T-helper 1 cell treated with Interleukin-12 subunit alpha and Interleukin-12 subunit beta and Interleukin-4 antibody, amounts not matched to agents 30 μg/mL and 1 μg/mL, for 36 hours (primary cell): Measurements from ENCODE around the gene VPS35.
"Not testable (repeated sequence)": the region's sequence is repeated elsewhere in the genome, so short reads cannot be mapped to it uniquely, and the experiment has no call there.

ENCODE experiments used
- H3K27ac Mint-ChIP-seq: one replicate; pipeline ENCODE4 v1.8.0; 2021; ENCODE audit warnings: mild to moderate bottlenecking, mixed read lengths
- H3K27me3 Mint-ChIP-seq: one replicate; pipeline ENCODE4 v1.8.0; 2021; ENCODE audit warnings: low read depth, mixed read lengths
- H3K36me3 Mint-ChIP-seq: one replicate; pipeline ENCODE4 v1.8.0; 2021; ENCODE audit warnings: low read depth, mixed read lengths
- H3K4me1 Mint-ChIP-seq: one replicate; pipeline ENCODE4 v1.8.0; 2021; ENCODE audit warnings: low read depth, mixed read lengths
- H3K4me3 Mint-ChIP-seq: one replicate; pipeline ENCODE4 v1.8.0; 2021; ENCODE audit warnings: mild to moderate bottlenecking, moderate library complexity, mixed read lengths
- H3K9me3 Mint-ChIP-seq: one replicate; pipeline ENCODE4 v1.8.0; 2021; ENCODE audit warnings: mixed read lengths

VPS35 gene

GRCh38 chr16:46658925-46659324 is 30.1 kb downstream of the VPS35 start:
- peaks cover 26% of the 10 kb centered on the region for H3K36me3 Mint-ChIP-seq
- H3K27ac Mint-ChIP-seq: peak overlapping the region; percentile 66
- peaks cover 13% of the 10 kb centered on the region for H3K4me1 Mint-ChIP-seq
- no peaks in the 10 kb centered on the region for H3K27me3 Mint-ChIP-seq
- H3K4me3 Mint-ChIP-seq: no peak overlapping the region
- H3K9me3 Mint-ChIP-seq: no peaks in the 10 kb centered on the region

- Mint-ChIP-seq H3K27me3 (no peaks in the 10 kb centered on the region), H3K4me1 (no peaks in the 10 kb centered on the region), H3K4me3 (no peak overlapping the region), H3K36me3 (peaks cover 5% of the 10 kb centered on the region), H3K9me3 (no peaks in the 10 kb centered on the region), H3K27ac (no peak overlapping the region)
Observed at GRCh38 chr16:46651305-46651704, 37.7 kb downstream of the VPS35 start.

GRCh38 chr16:46650254-46650623 is 38.7 kb downstream of the VPS35 start:
- no peak overlapping the region for H3K27ac Mint-ChIP-seq
- H3K9me3 Mint-ChIP-seq: no peaks in the 10 kb centered on the region
- H3K4me1 Mint-ChIP-seq: no peaks in the 10 kb centered on the region
- peaks cover 2% of the 10 kb centered on the region for H3K36me3 Mint-ChIP-seq
- H3K27me3 Mint-ChIP-seq: no peaks in the 10 kb centered on the region
- no peak overlapping the region for H3K4me3 Mint-ChIP-seq

DNA sequence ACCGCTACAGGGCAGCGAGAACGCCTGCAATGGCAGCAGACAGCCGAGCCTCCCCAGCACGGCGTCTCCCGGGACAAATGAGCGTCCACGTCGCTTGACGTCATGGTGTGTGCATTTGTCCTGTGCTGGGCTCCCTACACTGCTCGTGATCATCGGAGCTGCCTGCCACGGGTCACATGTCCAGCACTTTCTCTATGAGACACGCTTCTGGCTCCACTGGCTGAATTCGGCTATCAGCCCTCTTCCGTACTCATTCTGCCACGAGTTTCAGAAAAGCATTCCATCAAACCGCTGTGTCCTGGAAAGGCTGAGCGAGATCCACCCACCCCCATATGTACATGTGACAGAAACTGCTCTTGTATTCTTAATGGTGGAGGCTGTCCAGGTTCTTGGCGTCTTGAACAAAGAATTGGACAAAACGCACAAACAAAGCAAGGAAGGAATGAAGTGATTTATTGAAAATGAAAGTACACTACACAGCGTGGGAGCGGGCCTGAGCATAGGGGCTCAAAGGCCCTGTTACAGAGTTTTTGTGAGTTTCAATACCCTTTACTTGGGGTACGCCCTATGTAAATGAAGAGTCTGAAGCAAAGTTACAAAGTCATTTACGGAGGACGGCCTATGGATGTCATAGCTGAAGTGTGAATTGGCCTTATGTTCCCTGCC is 39.3 kb downstream of the VPS35 start:
- H3K4me1 Mint-ChIP-seq: no peaks in the 10 kb centered on the region
- H3K4me3 Mint-ChIP-seq: no peak overlapping the region
- H3K9me3 Mint-ChIP-seq: no peaks in the 10 kb centered on the region
- H3K27me3 Mint-ChIP-seq: no peaks in the 10 kb centered on the region
- H3K36me3 Mint-ChIP-seq: peaks cover 2% of the 10 kb centered on the region
- H3K27ac Mint-ChIP-seq: no peak overlapping the region

DNA sequence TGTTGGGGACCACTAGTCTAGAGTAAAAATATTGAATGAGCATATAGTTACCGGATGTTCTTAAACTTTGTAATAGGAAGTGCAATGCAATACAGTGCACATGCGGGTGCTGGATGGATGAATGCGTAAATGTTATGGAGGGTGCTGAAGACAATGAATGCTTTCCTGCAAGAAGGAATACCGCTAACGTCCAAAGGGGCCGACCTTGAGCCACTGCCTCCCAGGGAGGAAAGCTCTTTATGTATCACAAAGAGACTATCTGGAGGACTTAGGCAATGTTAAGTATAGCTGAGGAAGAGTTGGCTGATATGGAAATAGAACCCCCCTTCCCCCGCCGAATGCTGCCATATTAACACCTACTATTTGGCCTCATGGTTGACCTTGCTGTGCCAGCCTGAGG is 40.3 kb downstream of the VPS35 start:
- Mint-ChIP-seq H3K27ac (no peak overlapping the region), H3K36me3 (peaks cover 2% of the 10 kb centered on the region), H3K9me3 (peaks cover 4% of the 10 kb centered on the region), H3K27me3 (no peaks in the 10 kb centered on the region), H3K4me3 (no peak overlapping the region), H3K4me1 (no peaks in the 10 kb centered on the region)

DNA sequence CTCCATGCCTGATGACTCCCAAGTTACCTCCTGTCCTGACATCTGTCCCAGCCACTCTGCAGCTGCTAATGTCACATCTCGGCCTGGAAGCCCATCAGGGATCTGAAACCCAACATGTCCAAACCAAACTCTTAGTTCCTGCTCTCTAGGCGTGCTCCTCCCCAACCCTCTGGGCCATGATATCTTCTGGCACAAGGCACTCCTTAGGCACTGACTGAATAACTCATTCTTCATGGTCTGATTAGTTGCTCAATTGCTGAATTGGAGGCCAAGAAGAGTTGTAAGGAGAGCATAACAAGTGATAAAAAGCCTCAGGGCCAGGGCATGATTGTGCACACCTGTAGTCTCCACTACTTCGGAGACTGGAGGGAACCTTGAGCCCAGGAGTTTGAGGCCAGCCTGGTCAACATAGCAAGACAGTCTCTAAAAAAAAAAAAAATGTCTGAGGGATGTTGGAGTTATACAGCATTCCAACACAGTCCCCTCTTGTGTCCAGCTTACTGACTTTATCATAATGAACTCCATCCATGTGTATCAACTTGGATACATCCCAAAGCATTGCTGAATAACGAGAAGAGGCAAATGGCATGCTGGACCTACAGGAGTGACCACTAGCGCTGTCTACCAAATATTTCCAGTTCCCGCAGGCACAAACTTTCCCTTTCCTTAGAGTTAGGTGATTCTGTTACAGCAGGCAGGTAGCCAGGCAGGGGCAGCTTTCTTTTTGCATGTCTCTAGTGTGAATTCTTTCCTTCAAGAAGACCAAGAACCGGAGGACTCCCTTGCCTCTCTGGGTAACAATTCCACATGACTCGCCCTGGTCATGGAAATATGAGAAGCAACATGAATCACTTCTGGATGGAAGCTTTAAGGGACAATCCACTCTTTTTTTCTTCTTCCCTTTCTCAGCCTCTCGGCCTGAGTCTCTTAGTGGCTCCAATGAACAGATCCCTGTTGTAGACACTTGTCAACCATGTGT is 49.7 kb downstream of the VPS35 start:
- Mint-ChIP-seq H3K27ac (no peak overlapping the region), H3K4me1 (no peaks in the 10 kb centered on the region), H3K27me3 (no peaks in the 10 kb centered on the region), H3K4me3 (no peak overlapping the region), H3K36me3 (peaks cover 3% of the 10 kb centered on the region), H3K9me3 (peaks cover 9% of the 10 kb centered on the region)

GRCh38 chr16:46632778-46633733 is 55.9 kb downstream of the VPS35 start:
- no peaks in the 10 kb centered on the region for H3K4me1 Mint-ChIP-seq
- H3K27me3 Mint-ChIP-seq: no peaks in the 10 kb centered on the region
- no peak overlapping the region for H3K27ac Mint-ChIP-seq
- H3K9me3 Mint-ChIP-seq: no peaks in the 10 kb centered on the region
- H3K4me3 Mint-ChIP-seq: no peak overlapping the region
- H3K36me3 Mint-ChIP-seq: no peaks in the 10 kb centered on the region

GRCh38 chr16:46629331-46630219 is 59.4 kb downstream of the VPS35 start:
- Mint-ChIP-seq H3K4me1 (no peaks in the 10 kb centered on the region), H3K27ac (no peak overlapping the region), H3K4me3 (no peak overlapping the region)

DNA sequence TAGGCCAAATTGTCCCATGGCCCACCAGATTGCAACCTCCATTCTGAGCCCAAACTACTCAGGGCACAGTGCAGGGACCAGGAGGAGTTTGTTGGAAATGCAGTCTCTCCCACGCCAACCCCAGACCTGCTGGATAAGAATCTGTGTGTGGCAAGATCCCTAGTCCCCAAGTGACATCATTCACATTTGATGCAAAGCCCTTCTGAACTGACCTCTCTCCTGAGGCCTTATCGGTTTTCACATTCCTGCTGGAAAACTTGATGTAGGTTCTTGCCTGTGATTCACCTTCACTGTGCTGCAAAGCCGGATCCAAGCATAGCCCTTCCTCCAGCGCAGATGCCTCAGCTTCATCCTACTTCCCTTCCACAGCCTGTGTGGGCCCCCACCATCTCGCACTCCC is 61.2 kb downstream of the VPS35 start:
- Mint-ChIP-seq H3K9me3 (no peaks in the 10 kb centered on the region), H3K27ac (no peak overlapping the region), H3K27me3 (no peaks in the 10 kb centered on the region), H3K4me3 (no peak overlapping the region), H3K36me3 (no peaks in the 10 kb centered on the region), H3K4me1 (no peaks in the 10 kb centered on the region)

More at GRCh38 chr16:46629331-46630219, 59.4 kb downstream of the VPS35 start:
- H3K36me3 Mint-ChIP-seq: no peaks in the 10 kb centered on the region
- no peaks in the 10 kb centered on the region for H3K27me3 Mint-ChIP-seq
- no peaks in the 10 kb centered on the region for H3K9me3 Mint-ChIP-seq

DNA sequence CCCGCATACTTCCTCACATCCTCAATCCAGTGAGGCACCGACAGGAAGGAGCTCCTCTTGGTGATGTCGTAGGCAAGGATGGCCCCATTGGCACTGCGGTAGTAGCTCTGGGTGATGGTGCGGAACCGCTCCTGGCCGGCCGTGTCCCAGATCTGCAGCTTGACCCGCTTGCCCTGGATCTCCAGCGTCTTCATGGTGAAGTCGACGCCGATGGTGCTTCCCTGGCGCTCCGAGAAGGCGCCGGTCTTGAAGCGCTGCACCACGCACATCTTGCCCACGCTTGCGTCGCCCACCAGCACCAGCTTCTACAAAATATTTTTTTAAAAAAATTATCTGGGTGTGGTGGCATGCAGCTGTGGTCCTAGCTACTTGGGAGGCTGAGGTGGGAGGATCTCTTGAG is 62.3 kb downstream of the VPS35 start:
- not testable (repeated sequence) for H3K4me1 Mint-ChIP-seq, H3K36me3 Mint-ChIP-seq, H3K27ac Mint-ChIP-seq, H3K4me3 Mint-ChIP-seq, H3K9me3 Mint-ChIP-seq, H3K27me3 Mint-ChIP-seq

DNA sequence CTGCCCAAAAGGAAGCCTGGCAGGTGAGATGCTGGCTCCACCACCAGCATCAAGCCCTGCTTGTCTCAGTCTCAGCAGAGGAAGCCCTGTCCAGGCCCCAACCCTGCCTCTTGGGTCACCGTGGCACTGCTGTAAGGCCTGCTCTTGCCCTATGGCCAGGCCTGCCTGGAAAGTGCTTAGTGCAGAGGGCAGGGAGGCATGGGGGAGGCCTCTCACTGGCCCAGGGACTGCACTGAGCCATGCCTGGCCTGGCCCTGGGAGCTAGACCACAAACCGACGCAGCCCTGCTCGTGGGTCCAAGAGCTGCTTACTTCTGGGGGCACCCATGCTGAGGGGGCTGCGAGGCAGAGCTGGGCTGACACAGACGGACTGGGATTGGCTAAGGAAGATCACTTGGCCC is 64.1 kb downstream of the VPS35 start:
- H3K27me3 Mint-ChIP-seq, H3K9me3 Mint-ChIP-seq, H3K4me3 Mint-ChIP-seq, H3K36me3 Mint-ChIP-seq, H3K27ac Mint-ChIP-seq: not testable (repeated sequence)
- H3K4me1 Mint-ChIP-seq: peaks cover 15% of the 10 kb centered on the region

DNA sequence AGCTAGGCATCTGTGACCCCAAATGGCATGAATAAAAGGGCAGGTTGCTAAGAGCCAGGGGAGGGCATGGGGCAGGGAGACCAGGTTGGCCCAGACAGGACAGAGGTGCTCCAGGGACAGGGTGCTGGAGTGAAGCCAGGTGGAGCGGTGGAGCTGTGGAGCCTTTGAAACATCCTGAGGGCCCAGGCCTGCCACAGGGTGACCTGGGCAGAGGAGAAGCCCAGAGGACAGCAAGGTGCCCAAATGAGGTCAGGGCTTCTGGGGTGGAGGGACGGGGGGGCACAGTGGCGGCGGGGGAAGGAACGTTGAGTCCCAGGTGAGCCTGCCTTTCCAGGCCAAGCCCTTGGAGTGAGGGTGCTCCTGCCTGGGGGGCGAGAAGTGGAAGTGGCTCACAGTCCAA is 65.3 kb downstream of the VPS35 start:
- peaks cover 17% of the 10 kb centered on the region for H3K4me1 Mint-ChIP-seq
- H3K36me3 Mint-ChIP-seq, H3K27me3 Mint-ChIP-seq, H3K27ac Mint-ChIP-seq, H3K9me3 Mint-ChIP-seq, H3K4me3 Mint-ChIP-seq: not testable (repeated sequence)

- not testable (repeated sequence) for H3K27ac Mint-ChIP-seq, H3K9me3 Mint-ChIP-seq, H3K36me3 Mint-ChIP-seq, H3K27me3 Mint-ChIP-seq, H3K4me3 Mint-ChIP-seq
- H3K4me1 Mint-ChIP-seq: peaks cover 17% of the 10 kb centered on the region
Observed at GRCh38 chr16:46623246-46623645, 65.7 kb downstream of the VPS35 start.
